Fibroblast of lung (primary cell): ENCODE measurements around the gene CLCN3.
"Not testable (repeated sequence)": the region's sequence is repeated elsewhere in the genome, so short reads cannot be mapped to it uniquely, and the experiment has no call there.

Experiments used
- EZH2 ChIP-seq: IDR thresholded peaks from 2 replicates; pipeline ENCODE4 v1.5.1; 2012; ENCODE audit warnings: low read length, control low read depth, mild to moderate bottlenecking; ENCODE audit errors: missing control alignments
- TF ChIP-seq, protein P1 (sequence below), 2 donors: IDR thresholded peaks in 1 of 2; conservative IDR thresholded peaks in 1 of 2; 1 replicate in 1 of 2; 2 replicates in 1 of 2; pipeline ENCODE4 v1.5.1; 2011 to 2012; ENCODE audit warnings: low read length in 2 of 2, control low read depth in 1 of 2, inconsistent platforms in 1 of 2, low read depth in 1 of 2, mild to moderate bottlenecking in 1 of 2

DNA sequence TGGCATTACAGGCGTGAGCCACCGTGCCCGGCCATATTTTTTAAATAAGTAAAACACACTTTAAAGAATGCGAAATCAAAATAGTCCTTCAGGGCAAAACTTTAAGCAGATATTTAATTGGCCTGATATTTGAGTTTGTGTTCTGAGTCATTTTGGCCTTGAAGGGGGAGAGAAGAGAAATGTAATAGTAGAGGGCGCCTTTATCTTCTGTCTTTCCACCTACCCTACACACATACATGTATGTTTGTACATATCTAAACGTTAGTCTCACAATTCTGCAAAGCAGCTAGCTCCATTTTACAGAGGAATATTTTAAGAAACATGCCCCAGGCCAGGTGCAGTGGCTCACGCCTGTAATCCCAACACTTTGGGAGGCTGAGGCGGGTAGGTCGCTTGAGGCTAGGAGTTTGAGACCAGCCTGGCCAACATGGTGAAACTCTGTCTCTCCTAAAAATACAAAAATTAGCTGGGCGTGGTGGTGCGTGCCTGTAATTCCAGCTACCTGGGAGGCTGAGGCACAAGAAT is 151.2 kb downstream of the CLCN3 start:
- TF ChIP-seq, protein P1, sequence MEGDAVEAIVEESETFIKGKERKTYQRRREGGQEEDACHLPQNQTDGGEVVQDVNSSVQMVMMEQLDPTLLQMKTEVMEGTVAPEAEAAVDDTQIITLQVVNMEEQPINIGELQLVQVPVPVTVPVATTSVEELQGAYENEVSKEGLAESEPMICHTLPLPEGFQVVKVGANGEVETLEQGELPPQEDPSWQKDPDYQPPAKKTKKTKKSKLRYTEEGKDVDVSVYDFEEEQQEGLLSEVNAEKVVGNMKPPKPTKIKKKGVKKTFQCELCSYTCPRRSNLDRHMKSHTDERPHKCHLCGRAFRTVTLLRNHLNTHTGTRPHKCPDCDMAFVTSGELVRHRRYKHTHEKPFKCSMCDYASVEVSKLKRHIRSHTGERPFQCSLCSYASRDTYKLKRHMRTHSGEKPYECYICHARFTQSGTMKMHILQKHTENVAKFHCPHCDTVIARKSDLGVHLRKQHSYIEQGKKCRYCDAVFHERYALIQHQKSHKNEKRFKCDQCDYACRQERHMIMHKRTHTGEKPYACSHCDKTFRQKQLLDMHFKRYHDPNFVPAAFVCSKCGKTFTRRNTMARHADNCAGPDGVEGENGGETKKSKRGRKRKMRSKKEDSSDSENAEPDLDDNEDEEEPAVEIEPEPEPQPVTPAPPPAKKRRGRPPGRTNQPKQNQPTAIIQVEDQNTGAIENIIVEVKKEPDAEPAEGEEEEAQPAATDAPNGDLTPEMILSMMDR (conservative IDR thresholded peaks at IDR 0.05 in 1 of 2, IDR thresholded peaks at IDR 0.05 in 1 of 2; ENCODE audit: low read depth in 1 of 2, low read length in 2 of 2): not testable (repeated sequence)
- not testable (repeated sequence) for TF ChIP-seq EZH2
